Type B pancreatic cell (in vitro differentiated cells): ENCODE results near the gene C11orf42. TPM values are rescaled to one million over a fixed set of nuclear protein-coding genes. Genes with fewer than 3 reads are reported as not detected.
A peak's percentile ranks its signal among the peaks of the same experiment; 100 is the strongest.

ENCODE experiments used
- DNase-seq: peaks from one replicate; pipeline ENCODE4 v3.0.0; 2021; ENCODE audit warnings: mixed read lengths; ENCODE audit not compliant: unreplicated experiment; ENCODE audit errors: extremely low spot score
- H3K27ac Mint-ChIP-seq: 2 replicates; pipeline ENCODE4 v1.8.0; 2021; ENCODE audit warnings: mild to moderate bottlenecking, mixed read lengths
- H3K27me3 Mint-ChIP-seq: 2 replicates; pipeline ENCODE4 v1.8.0; 2021; ENCODE audit warnings: mixed read lengths
- H3K36me3 Mint-ChIP-seq: 2 replicates; pipeline ENCODE4 v1.8.0; 2021; ENCODE audit warnings: mixed read lengths
- H3K4me1 Mint-ChIP-seq: one replicate; pipeline ENCODE4 v1.8.0; 2021; ENCODE audit warnings: mixed read lengths; ENCODE audit not compliant: unreplicated experiment
- H3K4me3 Mint-ChIP-seq: 2 replicates; pipeline ENCODE4 v1.8.0; 2021; ENCODE audit warnings: mild to moderate bottlenecking, mixed read lengths
- H3K9me3 Mint-ChIP-seq: 2 replicates; pipeline ENCODE4 v1.8.0; 2021; ENCODE audit warnings: mixed read lengths
- total RNA-seq: library from RNA; stranded (reverse); gene quantifications from 2 replicates; pipeline ENCODE4 v1.2.1, GENCODE V29; 2021; ENCODE audit warnings: low replicate concordance
- TF ChIP-seq, protein P1 (sequence below): fragments of 200-600 bp; sonication (generic); conservative IDR thresholded peaks from 2 replicates; pipeline ENCODE4 v1.5.0; 2021; ENCODE audit warnings: antibody characterized with exemption, mild to moderate bottlenecking

The C11orf42 gene
- total RNA-seq, 1 donor from 2014 or later = not detected

GRCh38 chr11:6232899-6233298 lies 27.5 kb downstream of the C11orf42 start:
- no peaks in the 10 kb centered on the region for H3K27me3 Mint-ChIP-seq
- DNase-seq = no peak
- H3K9me3 Mint-ChIP-seq = no peaks in the 10 kb centered on the region
- H3K36me3 Mint-ChIP-seq = peaks cover 3% of the 10 kb centered on the region
- peak overlapping the region; percentile 74 for H3K4me3 Mint-ChIP-seq
- peaks cover 16% of the 10 kb centered on the region for H3K4me1 Mint-ChIP-seq
- H3K27ac Mint-ChIP-seq = peak overlapping the region; percentile 76
- TF ChIP-seq, protein P1, sequence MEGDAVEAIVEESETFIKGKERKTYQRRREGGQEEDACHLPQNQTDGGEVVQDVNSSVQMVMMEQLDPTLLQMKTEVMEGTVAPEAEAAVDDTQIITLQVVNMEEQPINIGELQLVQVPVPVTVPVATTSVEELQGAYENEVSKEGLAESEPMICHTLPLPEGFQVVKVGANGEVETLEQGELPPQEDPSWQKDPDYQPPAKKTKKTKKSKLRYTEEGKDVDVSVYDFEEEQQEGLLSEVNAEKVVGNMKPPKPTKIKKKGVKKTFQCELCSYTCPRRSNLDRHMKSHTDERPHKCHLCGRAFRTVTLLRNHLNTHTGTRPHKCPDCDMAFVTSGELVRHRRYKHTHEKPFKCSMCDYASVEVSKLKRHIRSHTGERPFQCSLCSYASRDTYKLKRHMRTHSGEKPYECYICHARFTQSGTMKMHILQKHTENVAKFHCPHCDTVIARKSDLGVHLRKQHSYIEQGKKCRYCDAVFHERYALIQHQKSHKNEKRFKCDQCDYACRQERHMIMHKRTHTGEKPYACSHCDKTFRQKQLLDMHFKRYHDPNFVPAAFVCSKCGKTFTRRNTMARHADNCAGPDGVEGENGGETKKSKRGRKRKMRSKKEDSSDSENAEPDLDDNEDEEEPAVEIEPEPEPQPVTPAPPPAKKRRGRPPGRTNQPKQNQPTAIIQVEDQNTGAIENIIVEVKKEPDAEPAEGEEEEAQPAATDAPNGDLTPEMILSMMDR = no peak

DNA sequence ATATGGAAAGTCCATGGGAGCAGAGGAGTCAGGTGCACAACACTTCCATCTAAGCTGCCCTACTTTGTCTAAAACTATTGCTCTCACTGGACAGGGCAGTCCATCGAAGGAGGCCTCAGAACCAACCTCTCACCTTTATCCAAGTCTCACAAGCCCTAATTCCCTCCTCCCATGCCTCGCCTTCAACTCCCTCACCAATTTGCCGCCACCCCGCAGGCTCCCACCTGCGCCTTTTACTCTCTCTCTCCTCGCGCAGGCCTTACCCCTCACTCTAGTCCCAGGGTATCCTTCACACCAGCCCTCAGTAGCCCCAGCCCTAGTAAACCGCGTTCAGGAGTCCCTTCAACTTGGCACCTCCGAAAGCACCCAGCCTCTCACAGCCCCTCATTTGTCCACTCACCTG lies 28.6 kb downstream of the C11orf42 start:
- no peaks in the 10 kb centered on the region for H3K9me3 Mint-ChIP-seq
- peaks cover 3% of the 10 kb centered on the region for H3K36me3 Mint-ChIP-seq
- TF ChIP-seq, protein P1 = no peak
- peak overlapping the region; percentile 99 for H3K27ac Mint-ChIP-seq
- H3K4me1 Mint-ChIP-seq = peaks cover 16% of the 10 kb centered on the region
- no peak for DNase-seq
- H3K27me3 Mint-ChIP-seq = no peaks in the 10 kb centered on the region
- peak overlapping the region; percentile 100 for H3K4me3 Mint-ChIP-seq

GRCh38 chr11:6234387-6235107 lies 29.2 kb downstream of the C11orf42 start, which contains the start of gene FHIP1B:
TSS of gene FHIP1B (minus strand) at chr11:6234636. CDS start at chr11:6224516, 10,120 bp downstream.
- peak within 1 kb of the TSS; percentile 99 for H3K27ac Mint-ChIP-seq
- peaks cover 3% of the 10 kb centered on the region for H3K36me3 Mint-ChIP-seq
- H3K27me3 Mint-ChIP-seq = no peaks in the 10 kb centered on the region
- peak; percentile 99 for DNase-seq
- H3K9me3 Mint-ChIP-seq = no peaks in the 10 kb centered on the region
- peak within 1 kb of the TSS; percentile 100 for H3K4me3 Mint-ChIP-seq
- peaks cover 11% of the 10 kb centered on the region for H3K4me1 Mint-ChIP-seq
- TF ChIP-seq, protein P1 = no peak

DNA sequence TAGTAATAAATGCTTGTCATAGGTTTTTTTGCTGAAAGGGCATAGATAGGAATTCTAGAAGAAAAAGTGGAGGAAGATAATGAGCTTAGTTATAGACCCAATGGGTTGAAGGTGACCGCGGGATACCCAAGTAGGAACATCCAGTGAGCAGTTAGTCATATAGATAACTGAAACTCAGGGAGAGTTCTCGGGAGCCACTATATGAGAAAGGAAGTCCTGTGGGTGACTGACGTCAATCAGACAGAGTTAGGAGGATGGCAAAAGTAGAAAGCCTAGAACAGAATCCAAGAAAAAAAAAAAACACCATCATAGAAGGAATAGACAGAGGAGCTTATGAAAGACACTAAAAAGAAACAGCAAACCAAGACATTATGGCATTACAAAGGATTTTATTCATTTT lies 31.9 kb downstream of the C11orf42 start:
- Mint-ChIP-seq H3K27me3 (peaks cover 3% of the 10 kb centered on the region), H3K4me3 (no peak overlapping the region), H3K9me3 (no peaks in the 10 kb centered on the region), H3K36me3 (peaks cover 3% of the 10 kb centered on the region), H3K4me1 (peaks cover 11% of the 10 kb centered on the region), H3K27ac (no peak overlapping the region)
- TF ChIP-seq, protein P1 = no peak
- no peak for DNase-seq

GRCh38 chr11:6237761-6238302 lies 32.5 kb downstream of the C11orf42 start:
- Mint-ChIP-seq H3K4me1 (peaks cover 11% of the 10 kb centered on the region), H3K4me3 (no peak overlapping the region), H3K36me3 (peaks cover 3% of the 10 kb centered on the region), H3K27ac (no peak overlapping the region), H3K9me3 (no peaks in the 10 kb centered on the region), H3K27me3 (peaks cover 3% of the 10 kb centered on the region)
- TF ChIP-seq, protein P1 = no peak
- no peak for DNase-seq
